OCI-LY7 (cell line): Measurements from ENCODE around the gene ASXL1. TPM values are rescaled to one million over a fixed set of nuclear protein-coding genes. Genes with fewer than 3 reads are reported as not detected.

Experiments used
- BruUV-seq: library from RNA; stranded (reverse); fragments of 400-500 nt; replicated peaks from 2 replicates; lab custom pipeline; 2021; lab: Mats Ljungman, UMichigan
- CTCF ChIA-PET: fragments of 300-600 bp; sonication (Branson Sonifier 250); formaldehyde crosslinking; loops from one replicate; lab custom pipeline; 2022; ENCODE audit warnings: antibody characterized with exemption; ENCODE audit not compliant: unreplicated experiment; lab: Charles Lee
- POLR2A ChIA-PET: fragments of 300-600 bp; sonication (Branson Sonifier 250); formaldehyde crosslinking; loops from one replicate; lab custom pipeline; 2022; ENCODE audit warnings: antibody characterized with exemption; lab: Charles Lee
- DNase-seq: peaks from one replicate; pipeline ENCODE4 v3.0.0-alpha.2; 2015; ENCODE audit warnings: low spot score
- H2AFZ ChIP-seq: fragments of 200-600 bp; sonication (generic), shearing (Covaris generic); 2 replicates; pipeline ENCODE4 v1.6.1; 2014; ENCODE audit warnings: mild to moderate bottlenecking, antibody characterized with exemption, low read length, moderate library complexity
- H3K27ac ChIP-seq: fragments of 200-600 bp; sonication (generic); 2 replicates; pipeline ENCODE4 v1.5.1; 2014; ENCODE audit warnings: mixed run types, low read depth, mild to moderate bottlenecking, moderate library complexity, low read length, inconsistent platforms; ENCODE audit not compliant: poor library complexity, severe bottlenecking
- H3K36me3 ChIP-seq: fragments of 200-600 bp; sonication (generic); 2 replicates; pipeline ENCODE4 v1.6.1; 2014; ENCODE audit warnings: mild to moderate bottlenecking, antibody characterized with exemption, low read length, moderate library complexity, mixed read lengths; ENCODE audit not compliant: insufficient read depth
- H3K4me1 ChIP-seq: fragments of 200-600 bp; sonication (generic); 2 replicates; pipeline ENCODE4 v1.5.1; 2014; ENCODE audit warnings: mild to moderate bottlenecking, low read length; ENCODE audit not compliant: insufficient read depth, poor library complexity, severe bottlenecking
- H3K4me2 ChIP-seq: fragments of 200-600 bp; sonication (generic); 2 replicates; pipeline ENCODE4 v1.6.1; 2014; ENCODE audit warnings: mild to moderate bottlenecking, low read length
- H3K4me3 ChIP-seq: fragments of 200-600 bp; sonication (generic); 2 replicates; pipeline ENCODE4 v1.5.1; 2014; ENCODE audit warnings: mild to moderate bottlenecking, low read depth, low read length; ENCODE audit not compliant: poor library complexity, severe bottlenecking
- H3K79me2 ChIP-seq: fragments of 200-600 bp; sonication (generic); 2 replicates; pipeline ENCODE4 v1.6.1; 2016; ENCODE audit warnings: low read depth, mild to moderate bottlenecking, low read length, moderate library complexity, mixed read lengths; ENCODE audit not compliant: insufficient read depth
- H3K9me2 ChIP-seq: fragments of 200-600 bp; sonication (generic); 2 replicates; pipeline ENCODE4 v1.6.1; 2016; ENCODE audit warnings: mild to moderate bottlenecking, low read length, mixed read lengths; ENCODE audit not compliant: insufficient read depth
- H3K9me3 ChIP-seq: fragments of 200-600 bp; sonication (generic); 2 replicates; pipeline ENCODE4 v1.6.1; 2014; ENCODE audit warnings: mild to moderate bottlenecking, mixed run types, low read length, mixed read lengths
- H4K20me1 ChIP-seq: fragments of 200-600 bp; sonication (generic); 2 replicates; pipeline ENCODE4 v1.6.1; 2014; ENCODE audit warnings: mild to moderate bottlenecking, antibody characterized with exemption, low read length, moderate library complexity, mixed read lengths; ENCODE audit not compliant: insufficient read depth
- EZH2phosphoT487 ChIP-seq: fragments of 200-600 bp; sonication (generic); IDR thresholded peaks from 2 replicates; pipeline ENCODE4 v1.6.1; 2018; ENCODE audit warnings: low read depth, borderline replicate concordance, mild to moderate bottlenecking, mixed run types, antibody characterized with exemption, low read length, moderate library complexity, mixed read lengths
- intact Hi-C: fragments of 100-400 bp; cut with micrococcal nuclease; formaldehyde crosslinking; loops from one replicate; pipeline ENCODE4 v1.10.0; 2022; ENCODE audit not compliant: unreplicated experiment
- total RNA-seq, 2 experiments: library from RNA; depleted of rRNA in 1 of 2; stranded (reverse); fragments of >200 nt in 1 of 2; shearing (Covaris generic) in 1 of 2; gene quantifications; 2 replicates each; pipeline ENCODE4 v1.2.3, GENCODE V29; 2014 to 2022
- TF ChIP-seq, protein P1 (sequence below): fragments of 200-600 bp; sonication (generic); conservative IDR thresholded peaks from 2 replicates; pipeline ENCODE4 v1.5.1; 2014; ENCODE audit warnings: mild to moderate bottlenecking, antibody characterized with exemption, low read length, moderate library complexity, mixed read lengths

The ASXL1 gene
- total RNA-seq, 2 experiments from 2014 or later, result 84.7 to 122 TPM

DNA sequence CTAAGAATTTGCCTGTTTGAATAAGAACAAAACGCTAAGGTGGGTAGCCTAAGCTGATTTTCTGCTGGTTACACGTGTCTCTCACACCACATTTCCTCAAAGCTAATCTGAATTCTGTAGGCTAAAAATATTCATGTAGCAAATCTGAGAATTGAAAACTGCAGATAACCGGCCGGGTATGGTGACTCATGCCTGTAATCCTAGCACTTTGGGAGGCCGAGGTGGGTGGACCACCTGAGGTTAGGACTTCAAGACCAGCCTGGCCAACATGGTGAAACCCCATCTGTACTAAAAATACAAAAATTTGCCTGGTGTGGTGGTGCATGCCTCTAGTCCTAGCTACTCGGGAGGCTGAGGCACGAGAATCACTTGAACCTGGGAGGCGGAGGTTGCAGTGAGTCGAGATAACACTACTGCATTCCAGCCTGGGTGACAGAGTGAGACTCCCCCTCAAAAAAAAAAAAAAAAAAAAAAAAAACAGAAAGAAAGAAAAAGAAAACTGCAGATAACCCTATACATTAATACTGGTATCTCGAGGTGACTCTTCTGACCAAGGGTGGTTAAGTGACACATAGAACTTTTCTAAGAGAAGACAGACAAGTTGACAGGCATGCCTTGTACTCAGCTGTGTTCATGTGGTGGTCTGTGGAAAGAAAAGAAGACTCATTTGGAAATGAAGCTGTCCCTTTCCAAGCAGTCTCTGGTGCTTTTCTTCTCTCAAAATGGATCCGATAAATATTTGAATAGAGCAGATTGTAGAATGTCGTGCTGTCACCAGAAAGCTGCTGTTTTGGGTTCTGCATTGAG is 24.7 kb upstream of the ASXL1 start:
- Histone ChIP-seq H3K79me2 (no peaks in the 10 kb centered on the region), H3K9me3 (no peaks in the 10 kb centered on the region), H3K4me2 (no peak overlapping the region), H3K36me3 (peaks cover 51% of the 10 kb centered on the region), H3K27ac (no peak overlapping the region), H3K4me1 (peaks cover 8% of the 10 kb centered on the region), H4K20me1 (no peaks in the 10 kb centered on the region), H3K4me3 (no peak overlapping the region), H3K9me2 (no peaks in the 10 kb centered on the region), H2AFZ (no peak overlapping the region)
- ChIA-PET CTCF (no interaction called here), POLR2A (interaction anchor here (0.7 kb wide), 1 partner anchor 26 kb away, joined by 3 read pairs; no protein-coding TSS in a partner anchor)
- no peak for DNase-seq
- no peak for TF ChIP-seq EZH2phosphoT487
- TF ChIP-seq, protein P1, sequence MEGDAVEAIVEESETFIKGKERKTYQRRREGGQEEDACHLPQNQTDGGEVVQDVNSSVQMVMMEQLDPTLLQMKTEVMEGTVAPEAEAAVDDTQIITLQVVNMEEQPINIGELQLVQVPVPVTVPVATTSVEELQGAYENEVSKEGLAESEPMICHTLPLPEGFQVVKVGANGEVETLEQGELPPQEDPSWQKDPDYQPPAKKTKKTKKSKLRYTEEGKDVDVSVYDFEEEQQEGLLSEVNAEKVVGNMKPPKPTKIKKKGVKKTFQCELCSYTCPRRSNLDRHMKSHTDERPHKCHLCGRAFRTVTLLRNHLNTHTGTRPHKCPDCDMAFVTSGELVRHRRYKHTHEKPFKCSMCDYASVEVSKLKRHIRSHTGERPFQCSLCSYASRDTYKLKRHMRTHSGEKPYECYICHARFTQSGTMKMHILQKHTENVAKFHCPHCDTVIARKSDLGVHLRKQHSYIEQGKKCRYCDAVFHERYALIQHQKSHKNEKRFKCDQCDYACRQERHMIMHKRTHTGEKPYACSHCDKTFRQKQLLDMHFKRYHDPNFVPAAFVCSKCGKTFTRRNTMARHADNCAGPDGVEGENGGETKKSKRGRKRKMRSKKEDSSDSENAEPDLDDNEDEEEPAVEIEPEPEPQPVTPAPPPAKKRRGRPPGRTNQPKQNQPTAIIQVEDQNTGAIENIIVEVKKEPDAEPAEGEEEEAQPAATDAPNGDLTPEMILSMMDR, result no peak
- intact Hi-C loops, result no loop called here
- no TSS peak for BruUV-seq

DNA sequence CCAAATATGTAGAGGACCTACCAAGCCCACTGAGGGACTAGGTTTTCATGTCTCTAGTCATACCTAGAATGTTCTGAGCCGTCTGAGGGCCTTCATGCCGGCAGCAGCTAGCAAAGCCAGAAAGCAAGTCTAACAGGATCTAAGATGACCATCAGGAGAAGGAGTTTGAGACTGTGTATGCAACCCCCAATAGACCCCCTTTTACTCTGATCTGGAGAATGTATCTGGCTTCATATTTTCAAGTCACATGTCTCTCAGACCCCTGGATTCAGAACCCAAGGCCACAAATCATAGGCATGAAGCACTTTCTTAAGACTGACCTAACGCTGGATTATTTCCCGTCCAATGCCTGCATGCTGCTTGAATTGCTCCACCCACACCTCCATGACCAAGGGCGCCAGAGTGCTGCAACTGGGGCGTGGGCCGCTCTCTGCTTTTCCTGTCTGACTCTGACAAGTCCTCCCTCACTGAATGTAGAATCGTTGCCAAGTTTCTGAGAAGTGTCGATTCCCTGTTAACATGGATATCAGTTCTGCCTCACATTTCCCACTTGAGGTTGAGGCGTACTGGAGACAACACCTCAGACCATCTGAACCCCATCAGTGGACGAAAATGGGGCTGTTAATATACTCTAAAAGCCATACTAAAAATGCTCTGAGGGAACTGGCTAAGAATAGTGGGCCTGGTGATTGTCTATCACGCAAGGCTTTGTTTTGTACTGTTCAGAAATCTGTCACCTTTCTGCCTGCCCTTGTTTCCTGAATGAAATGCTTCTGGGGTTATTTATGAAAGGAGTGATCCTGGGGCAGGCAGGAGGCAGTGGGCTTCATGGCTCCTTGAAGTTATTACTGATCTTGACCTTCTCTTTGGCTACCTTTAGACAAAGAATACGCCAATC is 23.9 kb upstream of the ASXL1 start:
- ChIA-PET CTCF (no interaction called here), POLR2A (interaction anchor here (0.7 kb wide), 1 partner anchor 25 kb away, joined by 3 read pairs; no protein-coding TSS in a partner anchor)
- Histone ChIP-seq H3K4me1 (peaks cover 8% of the 10 kb centered on the region), H3K4me2 (no peak overlapping the region), H3K4me3 (no peak overlapping the region), H3K36me3 (peaks cover 48% of the 10 kb centered on the region), H3K9me3 (no peaks in the 10 kb centered on the region), H4K20me1 (no peaks in the 10 kb centered on the region), H3K9me2 (no peaks in the 10 kb centered on the region), H3K79me2 (no peaks in the 10 kb centered on the region), H2AFZ (no peak overlapping the region), H3K27ac (no peak overlapping the region)
- intact Hi-C loops, result no loop called here
- BruUV-seq, result TSS peak; percentile 44
- no peak for DNase-seq
- TF ChIP-seq EZH2phosphoT487, result no peak
- TF ChIP-seq, protein P1, result no peak
